GM23248 (cell line): ENCODE results near the gene TMEM89.

Experiments used
- EZH2 ChIP-seq: fragments of 200-600 bp; sonication (generic); IDR thresholded peaks from 2 replicates; pipeline ENCODE4 v1.6.1; 2018; ENCODE audit warnings: antibody characterized with exemption, mild to moderate bottlenecking; ENCODE audit not compliant: insufficient read depth, poor library complexity, severe bottlenecking
- EZH2phosphoT487 ChIP-seq: fragments of 200-600 bp; sonication (generic); IDR thresholded peaks from 2 replicates; pipeline ENCODE4 v1.6.1; 2018; ENCODE audit warnings: antibody characterized with exemption, moderate library complexity, mild to moderate bottlenecking, low read depth; ENCODE audit not compliant: insufficient read depth

DNA sequence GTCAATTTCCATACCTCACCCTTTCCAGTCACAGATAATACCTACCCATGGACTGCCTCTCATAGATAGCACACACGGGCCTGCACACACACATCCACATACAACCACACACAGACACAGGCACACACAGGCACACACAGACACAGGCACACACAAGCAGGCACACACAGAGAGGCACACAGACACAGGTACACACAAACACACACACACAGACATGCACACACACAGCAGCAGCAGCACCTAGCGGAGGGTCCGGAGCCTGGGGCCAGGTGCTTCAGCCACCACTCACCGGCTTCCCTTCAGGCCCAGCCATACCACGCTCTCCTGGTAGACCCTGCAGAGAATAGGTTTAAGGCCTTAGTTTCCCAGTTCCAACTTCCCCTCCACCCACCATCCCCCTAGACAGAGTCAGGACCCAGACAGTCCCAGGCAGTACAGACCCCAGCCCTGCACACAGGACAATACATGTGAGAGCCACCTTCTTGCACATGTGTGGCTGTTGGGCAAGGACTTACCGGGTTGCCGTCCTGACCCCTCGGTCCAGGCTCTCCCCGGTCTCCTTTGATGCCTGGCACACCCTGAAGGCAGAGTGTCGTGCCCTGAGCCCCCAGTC is 47.5 kb downstream of the TMEM89 start:
- TF ChIP-seq EZH2phosphoT487 (no peak), EZH2 (no peak)
